ENCODE results near the gene CD47. TPM values are rescaled to one million over a fixed set of nuclear protein-coding genes. Genes with fewer than 3 reads are reported as not detected.

Gene CD47
- polyA plus RNA-seq, 3 donors, result 52.3 to 203 (median 173) TPM

- no peak overlapping the region for H3K27ac ChIP-seq (ENCODE audit: low read depth in 1 of 2, low read length in 2 of 2)
- Mint-ChIP-seq H3K4me3 (no peak overlapping the region), H3K27me3 (ENCODE audit: low read depth in 3 of 3) (peaks cover 0 to 10% (median 0%) of the 10 kb centered on the region in 3 donors), H3K4me1 (peaks cover 56% of the 10 kb centered on the region), H3K36me3 (no peaks in the 10 kb centered on the region), H3K27ac (peak overlapping the region in 1 of 7 donors; percentile 28), H3K9me3 (peaks cover 0 to 2% (median 0%) of the 10 kb centered on the region in 7 donors)
- H3K9me3 ChIP-seq (replicated peaks in 1 of 2; ENCODE audit: control insufficient read depth in 1 of 2, insufficient read depth in 1 of 2, low read length in 2 of 2), result no peaks in the 10 kb centered on the region
- no peaks in the 10 kb centered on the region for H3K79me2 ChIP-seq (ENCODE audit: insufficient read depth, low read length)
- H3K4me1 ChIP-seq (ENCODE audit: control insufficient read depth in 1 of 2, insufficient read depth in 2 of 2, low read length in 2 of 2), result peaks cover 39 to 46% of the 10 kb centered on the region in 2 donors
- H3K9ac ChIP-seq (ENCODE audit: insufficient read depth, low read length, poor library complexity, severe bottlenecking), result no peak overlapping the region
- H3K4me2 ChIP-seq (replicated peaks; ENCODE audit: extremely low read depth, low read length, poor library complexity, severe bottlenecking), result no peak overlapping the region
- 100% methylated on average over 1 of the region's 1 CpG for WGBS (ENCODE audit: insufficient coverage)
- H2AFZ ChIP-seq (ENCODE audit: insufficient read depth, low read depth, low read length, poor library complexity, severe bottlenecking), result no peak overlapping the region
- TF ChIP-seq, protein P1, sequence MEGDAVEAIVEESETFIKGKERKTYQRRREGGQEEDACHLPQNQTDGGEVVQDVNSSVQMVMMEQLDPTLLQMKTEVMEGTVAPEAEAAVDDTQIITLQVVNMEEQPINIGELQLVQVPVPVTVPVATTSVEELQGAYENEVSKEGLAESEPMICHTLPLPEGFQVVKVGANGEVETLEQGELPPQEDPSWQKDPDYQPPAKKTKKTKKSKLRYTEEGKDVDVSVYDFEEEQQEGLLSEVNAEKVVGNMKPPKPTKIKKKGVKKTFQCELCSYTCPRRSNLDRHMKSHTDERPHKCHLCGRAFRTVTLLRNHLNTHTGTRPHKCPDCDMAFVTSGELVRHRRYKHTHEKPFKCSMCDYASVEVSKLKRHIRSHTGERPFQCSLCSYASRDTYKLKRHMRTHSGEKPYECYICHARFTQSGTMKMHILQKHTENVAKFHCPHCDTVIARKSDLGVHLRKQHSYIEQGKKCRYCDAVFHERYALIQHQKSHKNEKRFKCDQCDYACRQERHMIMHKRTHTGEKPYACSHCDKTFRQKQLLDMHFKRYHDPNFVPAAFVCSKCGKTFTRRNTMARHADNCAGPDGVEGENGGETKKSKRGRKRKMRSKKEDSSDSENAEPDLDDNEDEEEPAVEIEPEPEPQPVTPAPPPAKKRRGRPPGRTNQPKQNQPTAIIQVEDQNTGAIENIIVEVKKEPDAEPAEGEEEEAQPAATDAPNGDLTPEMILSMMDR (IDR thresholded peaks at IDR 0.05), result no peak
- H3K27me3 ChIP-seq (ENCODE audit: control insufficient read depth in 2 of 2, insufficient read depth in 2 of 2, low read length in 2 of 2), result no peaks in the 10 kb centered on the region
- H4K20me1 ChIP-seq (ENCODE audit: insufficient read depth, low read length), result no peaks in the 10 kb centered on the region
- H3K4me3 ChIP-seq (replicated peaks in 1 of 3; ENCODE audit: low read depth in 2 of 3, low read length in 3 of 3), result no peak overlapping the region
- intact Hi-C loops (cut with micrococcal nuclease), result no loop called here
- no peak for DNase-seq
- H3K36me3 ChIP-seq (replicated peaks in 1 of 2; ENCODE audit: control insufficient read depth in 1 of 2, insufficient read depth in 2 of 2, low read length in 2 of 2), result no peaks in the 10 kb centered on the region
Observed at GRCh38 chr3:108126348-108126747, 35.5 kb upstream of the CD47 start.

DNA sequence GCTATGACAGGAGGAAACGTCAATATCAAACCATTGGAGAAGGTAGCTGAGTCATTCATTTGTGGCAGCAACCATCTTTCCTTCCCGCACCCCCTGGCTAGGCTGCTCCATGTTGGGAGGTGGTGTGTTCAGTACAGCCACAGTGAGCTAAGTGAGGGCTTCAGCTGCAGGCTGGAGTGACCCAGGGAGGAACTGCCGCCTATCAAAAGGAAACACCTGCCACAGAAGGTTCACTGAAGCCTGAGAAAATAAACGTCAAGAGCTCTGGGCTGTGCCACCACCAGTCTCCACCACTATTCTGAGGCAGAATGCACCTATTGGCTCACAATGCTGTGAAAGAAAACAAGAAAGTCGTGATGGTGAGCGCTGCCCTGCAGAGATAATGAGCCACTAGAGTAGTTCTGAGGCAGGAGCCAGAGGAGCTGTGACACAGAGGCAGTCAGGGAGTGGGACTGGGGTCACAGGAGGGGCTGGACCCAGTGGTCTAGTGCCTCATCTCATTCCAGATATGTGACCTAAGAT lies 34.8 kb upstream of the CD47 start:
- H3K27me3 Mint-ChIP-seq (ENCODE audit: low read depth in 3 of 3), result peaks cover 0 to 9% (median 0%) of the 10 kb centered on the region in 3 donors
- H3K9me3 Mint-ChIP-seq, result peaks cover 0 to 2% (median 0%) of the 10 kb centered on the region in 7 donors
- peak overlapping the region; percentile 97 to 100 (median 99) for H3K27ac Mint-ChIP-seq
- TF ChIP-seq, protein P1 (IDR thresholded peaks at IDR 0.05), result no peak
- intact Hi-C loops (cut with micrococcal nuclease), result no loop called here
- Histone ChIP-seq H3K4me2 (replicated peaks; ENCODE audit: extremely low read depth, low read length, poor library complexity, severe bottlenecking) (peak overlapping the region; percentile 48), H4K20me1 (ENCODE audit: insufficient read depth, low read length) (no peaks in the 10 kb centered on the region), H2AFZ (ENCODE audit: insufficient read depth, low read depth, low read length, poor library complexity, severe bottlenecking) (peak overlapping the region; percentile 28), H3K9ac (ENCODE audit: insufficient read depth, low read length, poor library complexity, severe bottlenecking) (peak overlapping the region; percentile 71), H3K79me2 (ENCODE audit: insufficient read depth, low read length) (no peaks in the 10 kb centered on the region), H3K4me3 (replicated peaks in 1 of 3; ENCODE audit: low read depth in 2 of 3, low read length in 3 of 3) (peak overlapping the region in 1 of 3 experiments; percentile 42), H3K36me3 (replicated peaks in 1 of 2; ENCODE audit: control insufficient read depth in 1 of 2, insufficient read depth in 2 of 2, low read length in 2 of 2) (no peaks in the 10 kb centered on the region), H3K27ac (ENCODE audit: low read depth in 1 of 2, low read length in 2 of 2) (peak overlapping the region; percentile 31 to 97), H3K4me1 (ENCODE audit: control insufficient read depth in 1 of 2, insufficient read depth in 2 of 2, low read length in 2 of 2) (peaks cover 34 to 39% of the 10 kb centered on the region in 2 donors), H3K27me3 (ENCODE audit: control insufficient read depth in 2 of 2, insufficient read depth in 2 of 2, low read length in 2 of 2) (no peaks in the 10 kb centered on the region), H3K9me3 (replicated peaks in 1 of 2; ENCODE audit: control insufficient read depth in 1 of 2, insufficient read depth in 1 of 2, low read length in 2 of 2) (no peaks in the 10 kb centered on the region)
- no peaks in the 10 kb centered on the region for H3K36me3 Mint-ChIP-seq
- 0% methylated on average over 3 of the region's 6 CpGs for WGBS (ENCODE audit: insufficient coverage)
- H3K4me3 Mint-ChIP-seq, result peak overlapping the region in 1 of 2 donors; percentile 16
- peak in 1 of 3 donors; percentile 53 for DNase-seq
- peaks cover 53% of the 10 kb centered on the region for H3K4me1 Mint-ChIP-seq
